HEK293 (cell line): ENCODE results near the gene USP21.

Experiments
- CTCF ChIA-PET: fragments of 350-600 bp; formaldehyde crosslinking; extraction: SDS; loops from one replicate; lab custom pipeline; 2021; ENCODE audit warnings: antibody characterized with exemption; lab: Yijun Ruan, JAX
- POLR2A ChIA-PET: fragments of 300-600 bp; formaldehyde crosslinking; extraction: SDS; loops from one replicate; lab custom pipeline; 2020; ENCODE audit warnings: antibody characterized with exemption, inconsistent platforms; lab: Yijun Ruan, JAX
- H3K27ac ChIP-seq: fragments of 200-500 bp; sonication (Bioruptor generic); 2 replicates; pipeline ENCODE4 v1.5.1; 2014; ENCODE audit warnings: low read depth, low read length, control low read depth, inconsistent platforms; ENCODE audit errors: extremely low read depth
- H3K36me3 ChIP-seq, 2 experiments: fragments of 200-500 bp in 1 of 2; sonication (Bioruptor generic) in 1 of 2; 1 replicate in 1 of 2; 2 replicates in 1 of 2; pipeline ENCODE4 v1.5.1; 2014 to 2017; ENCODE audit warnings: inconsistent platforms in 2 of 2, low read length in 2 of 2; ENCODE audit not compliant: control insufficient read depth in 2 of 2, insufficient read depth in 1 of 2
- H3K4me1 ChIP-seq: fragments of 200-500 bp; sonication (Bioruptor generic); 2 replicates; pipeline ENCODE4 v1.5.1; 2014; ENCODE audit warnings: mild to moderate bottlenecking, low read length, inconsistent platforms; ENCODE audit not compliant: control insufficient read depth, insufficient read depth
- H3K4me3 ChIP-seq: 2 replicates; pipeline ENCODE4 v1.5.1; 2011; ENCODE audit warnings: low read depth, mild to moderate bottlenecking, control low read depth, low read length, moderate library complexity
- H3K9me3 ChIP-seq: fragments of 200-500 bp; sonication (Bioruptor generic); 2 replicates; pipeline ENCODE4 v1.5.1; 2014; ENCODE audit warnings: low read depth, low read length, inconsistent platforms; ENCODE audit not compliant: control insufficient read depth, insufficient read depth
- FEZF1 ChIP-seq: fragments of 450-650 bp; formaldehyde crosslinking; IDR thresholded peaks from 2 replicates; pipeline ENCODE4 v1.5.1; 2016; ENCODE audit warnings: missing biosample characterization, missing genetic modification characterization
- GLI4 ChIP-seq: fragments of 450-650 bp; formaldehyde crosslinking; IDR thresholded peaks from 2 replicates; pipeline ENCODE4 v1.5.1; 2016; ENCODE audit warnings: missing biosample characterization, missing genetic modification characterization
- HOXC10 ChIP-seq: sonication (generic); formaldehyde crosslinking; IDR thresholded peaks from 2 replicates; pipeline ENCODE4 v1.8.1; 2023; ENCODE audit warnings: mild to moderate bottlenecking, missing genetic modification reagents
- IKZF3 ChIP-seq: fragments of 450-650 bp; IDR thresholded peaks from 2 replicates; pipeline ENCODE4 v1.5.0; 2018; ENCODE audit warnings: missing biosample characterization, mild to moderate bottlenecking, missing genetic modification characterization, moderate library complexity
- RBAK ChIP-seq: fragments of 450-650 bp; formaldehyde crosslinking; IDR thresholded peaks from 2 replicates; pipeline ENCODE4 v1.5.1; 2016; ENCODE audit warnings: missing biosample characterization, missing genetic modification characterization
- REPIN1 ChIP-seq: fragments of 450-650 bp; formaldehyde crosslinking; IDR thresholded peaks from 2 replicates; pipeline ENCODE4 v1.5.1; 2017; ENCODE audit warnings: missing biosample characterization, missing genetic modification characterization, low read depth
- ZBTB48 ChIP-seq: fragments of 450-650 bp; formaldehyde crosslinking; IDR thresholded peaks from 2 replicates; pipeline ENCODE4 v1.5.1; 2016; ENCODE audit warnings: missing biosample characterization, missing genetic modification characterization
- ZFHX2 ChIP-seq: fragments of 450-650 bp; formaldehyde crosslinking; conservative IDR thresholded peaks from 2 replicates; pipeline ENCODE4 v1.5.1; 2016; ENCODE audit warnings: missing biosample characterization, missing genetic modification characterization
- ZNF138 ChIP-seq: fragments of 450-650 bp; formaldehyde crosslinking; IDR thresholded peaks from 2 replicates; pipeline ENCODE4 v1.5.1; 2016; ENCODE audit warnings: missing biosample characterization, missing genetic modification characterization, borderline replicate concordance
- ZNF302 ChIP-seq: fragments of 450-650 bp; formaldehyde crosslinking; IDR thresholded peaks from 2 replicates; pipeline ENCODE4 v1.5.1; 2016; ENCODE audit warnings: missing biosample characterization, missing genetic modification characterization, low read depth
- ZNF391 ChIP-seq: fragments of 450-650 bp; formaldehyde crosslinking; IDR thresholded peaks from 2 replicates; pipeline ENCODE4 v1.5.1; 2016; ENCODE audit warnings: low read depth, missing biosample characterization, missing genetic modification characterization, borderline replicate concordance
- ZNF585B ChIP-seq: fragments of 450-650 bp; formaldehyde crosslinking; IDR thresholded peaks from 2 replicates; pipeline ENCODE4 v1.5.1; 2016; ENCODE audit warnings: missing biosample characterization, missing genetic modification characterization
- ZNF600 ChIP-seq: fragments of 450-650 bp; formaldehyde crosslinking; IDR thresholded peaks from 2 replicates; pipeline ENCODE4 v1.5.1; 2016; ENCODE audit warnings: missing biosample characterization, missing genetic modification characterization
- ZNF707 ChIP-seq: fragments of 450-650 bp; formaldehyde crosslinking; IDR thresholded peaks from 2 replicates; pipeline ENCODE4 v1.5.1; 2016; ENCODE audit warnings: missing biosample characterization, missing genetic modification characterization
- ZNF777 ChIP-seq: fragments of 450-650 bp; formaldehyde crosslinking; IDR thresholded peaks from 2 replicates; pipeline ENCODE4 v1.5.1; 2017; ENCODE audit warnings: missing biosample characterization, missing genetic modification characterization, borderline replicate concordance
- ZNF791 ChIP-seq: fragments of 450-650 bp; formaldehyde crosslinking; IDR thresholded peaks from 2 replicates; pipeline ENCODE4 v1.5.1; 2016; ENCODE audit warnings: missing biosample characterization, missing genetic modification characterization
- TF ChIP-seq, protein P1 (sequence below): fragments of 450-650 bp; formaldehyde crosslinking; IDR thresholded peaks from 2 replicates; pipeline ENCODE4 v1.5.1; 2017; ENCODE audit warnings: missing biosample characterization, missing genetic modification characterization
- TF ChIP-seq, protein P2 (sequence below): fragments of 450-650 bp; formaldehyde crosslinking; IDR thresholded peaks from 2 replicates; pipeline ENCODE4 v1.5.1; 2016; ENCODE audit warnings: missing biosample characterization, missing genetic modification characterization
- TF ChIP-seq, protein P3 (sequence below): fragments of 450-650 bp; formaldehyde crosslinking; IDR thresholded peaks from 2 replicates; pipeline ENCODE4 v1.5.1; 2016; ENCODE audit warnings: missing biosample characterization, missing genetic modification characterization
- TF ChIP-seq, protein P4 (sequence below): fragments of 450-650 bp; formaldehyde crosslinking; IDR thresholded peaks from 2 replicates; pipeline ENCODE4 v1.5.1; 2016; ENCODE audit warnings: missing biosample characterization, missing genetic modification characterization
- TF ChIP-seq, protein P5 (sequence below): fragments of 450-650 bp; formaldehyde crosslinking; IDR thresholded peaks from 2 replicates; pipeline ENCODE4 v1.5.1; 2016; ENCODE audit warnings: missing biosample characterization, missing genetic modification characterization, borderline replicate concordance

The USP21 gene

DNA sequence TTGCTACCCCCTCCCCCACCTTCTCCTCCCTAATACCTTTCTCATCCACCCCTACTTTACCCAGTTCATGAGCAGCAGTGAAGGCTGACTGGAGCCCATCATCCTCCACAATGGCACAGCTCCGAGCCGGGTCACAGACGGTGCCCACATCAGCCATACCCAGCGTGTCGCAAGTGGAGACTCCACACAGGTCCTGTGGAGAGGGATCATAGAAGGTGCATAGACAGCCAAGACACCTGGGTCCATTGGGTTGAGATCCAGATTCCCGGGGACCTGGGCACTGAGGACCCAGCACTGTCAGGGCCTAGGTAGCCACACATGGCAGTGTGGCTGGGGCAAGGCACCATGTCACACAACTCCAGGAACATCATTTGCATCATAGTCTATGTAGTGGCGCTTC lies 36.8 kb downstream of the USP21 start:
- TF ChIP-seq ZNF791 (tag by site-specific recombination) (no peak), GLI4 (tag by site-specific recombination) (no peak), ZNF585B (no peak)
- Histone ChIP-seq H3K36me3 (no peaks in the 10 kb centered on the region), H3K9me3 (no peaks in the 10 kb centered on the region), H3K4me3 (no peak overlapping the region), H3K4me1 (0 out of 2 replicates have a peak, but pooled peaks cover 6% of the 10 kb centered on the region), H3K27ac (no peak overlapping the region)
- CTCF ChIA-PET: interaction anchor here (2.1 kb wide), 1 partner anchor 14 kb away, joined by 7 read pairs; no protein-coding TSS in a partner anchor
- POLR2A ChIA-PET: no interaction called here

DNA sequence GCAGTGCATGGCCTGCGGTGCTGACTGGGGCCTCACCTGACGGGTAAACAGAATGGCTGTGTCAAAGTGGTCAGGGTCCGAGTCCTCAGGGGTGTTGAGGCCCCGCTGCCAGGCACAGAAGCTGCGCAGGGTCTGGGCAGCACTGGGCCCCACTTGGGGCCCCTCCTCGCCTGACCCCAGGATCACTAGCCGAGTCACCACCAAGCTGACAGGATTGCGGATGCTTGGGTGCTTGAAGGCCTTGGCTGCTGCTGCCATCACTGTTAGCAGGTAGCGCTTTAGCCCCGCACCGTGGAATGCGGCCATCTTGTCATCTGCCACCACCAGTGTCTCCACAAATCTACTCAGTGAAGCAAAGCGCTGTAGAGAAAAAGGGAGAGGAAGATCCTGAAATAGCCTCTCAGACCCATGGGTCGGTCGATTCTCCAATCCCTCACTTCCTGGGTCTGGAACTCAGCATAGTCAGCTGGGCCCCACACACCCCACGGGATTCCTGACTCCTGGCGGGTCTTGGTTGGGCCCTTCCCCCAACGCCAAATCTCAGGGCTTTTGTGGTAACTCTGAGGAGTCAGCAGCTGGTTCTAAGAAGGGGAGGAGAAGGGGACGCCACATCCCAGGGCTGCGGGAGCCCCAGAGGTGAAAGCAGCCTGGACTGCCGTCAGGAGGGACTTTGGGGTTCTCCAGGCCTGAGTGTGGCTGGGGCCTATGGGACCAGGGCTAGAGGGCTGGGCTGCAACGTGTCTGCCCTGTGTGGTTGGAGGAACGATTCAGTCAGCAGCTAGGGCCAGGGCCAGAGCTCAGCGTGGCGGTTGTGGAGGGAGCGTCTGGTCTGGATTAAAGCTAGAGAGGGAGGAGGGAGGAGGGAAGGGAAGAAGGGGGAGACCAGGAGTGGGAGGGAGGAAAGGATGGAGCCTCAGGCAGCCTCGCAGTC lies 37.5 kb downstream of the USP21 start:
- ChIA-PET CTCF (no interaction called here), POLR2A (no interaction called here)
- Histone ChIP-seq H3K4me1 (peaks cover 9% of the 10 kb centered on the region; the same call in 1 of the 2 replicates), H3K4me3 (no peak overlapping the region), H3K27ac (no peak overlapping the region), H3K36me3 (no peaks in the 10 kb centered on the region), H3K9me3 (no peaks in the 10 kb centered on the region)
- TF ChIP-seq, protein P1, sequence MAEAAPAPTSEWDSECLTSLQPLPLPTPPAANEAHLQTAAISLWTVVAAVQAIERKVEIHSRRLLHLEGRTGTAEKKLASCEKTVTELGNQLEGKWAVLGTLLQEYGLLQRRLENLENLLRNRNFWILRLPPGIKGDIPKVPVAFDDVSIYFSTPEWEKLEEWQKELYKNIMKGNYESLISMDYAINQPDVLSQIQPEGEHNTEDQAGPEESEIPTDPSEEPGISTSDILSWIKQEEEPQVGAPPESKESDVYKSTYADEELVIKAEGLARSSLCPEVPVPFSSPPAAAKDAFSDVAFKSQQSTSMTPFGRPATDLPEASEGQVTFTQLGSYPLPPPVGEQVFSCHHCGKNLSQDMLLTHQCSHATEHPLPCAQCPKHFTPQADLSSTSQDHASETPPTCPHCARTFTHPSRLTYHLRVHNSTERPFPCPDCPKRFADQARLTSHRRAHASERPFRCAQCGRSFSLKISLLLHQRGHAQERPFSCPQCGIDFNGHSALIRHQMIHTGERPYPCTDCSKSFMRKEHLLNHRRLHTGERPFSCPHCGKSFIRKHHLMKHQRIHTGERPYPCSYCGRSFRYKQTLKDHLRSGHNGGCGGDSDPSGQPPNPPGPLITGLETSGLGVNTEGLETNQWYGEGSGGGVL (tag by site-specific recombination): 0 out of 2 replicates have a peak, but pooled peaks have one; percentile 31
- TF ChIP-seq IKZF3 (no peak), ZNF777 (tag by site-specific recombination) (no peak), ZNF600 (tag by site-specific recombination) (peak; percentile 67; the same call in 1 of the 2 replicates), ZBTB48 (tag by site-specific recombination) (0 out of 2 replicates have a peak, but pooled peaks have one; percentile 12), ZFHX2 (no peak), ZNF391 (no peak)
- TF ChIP-seq, protein P2, sequence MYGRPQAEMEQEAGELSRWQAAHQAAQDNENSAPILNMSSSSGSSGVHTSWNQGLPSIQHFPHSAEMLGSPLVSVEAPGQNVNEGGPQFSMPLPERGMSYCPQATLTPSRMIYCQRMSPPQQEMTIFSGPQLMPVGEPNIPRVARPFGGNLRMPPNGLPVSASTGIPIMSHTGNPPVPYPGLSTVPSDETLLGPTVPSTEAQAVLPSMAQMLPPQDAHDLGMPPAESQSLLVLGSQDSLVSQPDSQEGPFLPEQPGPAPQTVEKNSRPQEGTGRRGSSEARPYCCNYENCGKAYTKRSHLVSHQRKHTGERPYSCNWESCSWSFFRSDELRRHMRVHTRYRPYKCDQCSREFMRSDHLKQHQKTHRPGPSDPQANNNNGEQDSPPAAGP: no peak
- TF ChIP-seq, protein P3, sequence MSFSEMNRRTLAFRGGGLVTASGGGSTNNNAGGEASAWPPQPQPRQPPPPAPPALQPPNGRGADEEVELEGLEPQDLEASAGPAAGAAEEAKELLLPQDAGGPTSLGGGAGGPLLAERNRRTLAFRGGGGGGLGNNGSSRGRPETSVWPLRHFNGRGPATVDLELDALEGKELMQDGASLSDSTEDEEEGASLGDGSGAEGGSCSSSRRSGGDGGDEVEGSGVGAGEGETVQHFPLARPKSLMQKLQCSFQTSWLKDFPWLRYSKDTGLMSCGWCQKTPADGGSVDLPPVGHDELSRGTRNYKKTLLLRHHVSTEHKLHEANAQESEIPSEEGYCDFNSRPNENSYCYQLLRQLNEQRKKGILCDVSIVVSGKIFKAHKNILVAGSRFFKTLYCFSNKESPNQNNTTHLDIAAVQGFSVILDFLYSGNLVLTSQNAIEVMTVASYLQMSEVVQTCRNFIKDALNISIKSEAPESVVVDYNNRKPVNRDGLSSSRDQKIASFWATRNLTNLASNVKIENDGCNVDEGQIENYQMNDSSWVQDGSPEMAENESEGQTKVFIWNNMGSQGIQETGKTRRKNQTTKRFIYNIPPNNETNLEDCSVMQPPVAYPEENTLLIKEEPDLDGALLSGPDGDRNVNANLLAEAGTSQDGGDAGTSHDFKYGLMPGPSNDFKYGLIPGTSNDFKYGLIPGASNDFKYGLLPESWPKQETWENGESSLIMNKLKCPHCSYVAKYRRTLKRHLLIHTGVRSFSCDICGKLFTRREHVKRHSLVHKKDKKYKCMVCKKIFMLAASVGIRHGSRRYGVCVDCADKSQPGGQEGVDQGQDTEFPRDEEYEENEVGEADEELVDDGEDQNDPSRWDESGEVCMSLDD (tag by site-specific recombination): no peak

DNA sequence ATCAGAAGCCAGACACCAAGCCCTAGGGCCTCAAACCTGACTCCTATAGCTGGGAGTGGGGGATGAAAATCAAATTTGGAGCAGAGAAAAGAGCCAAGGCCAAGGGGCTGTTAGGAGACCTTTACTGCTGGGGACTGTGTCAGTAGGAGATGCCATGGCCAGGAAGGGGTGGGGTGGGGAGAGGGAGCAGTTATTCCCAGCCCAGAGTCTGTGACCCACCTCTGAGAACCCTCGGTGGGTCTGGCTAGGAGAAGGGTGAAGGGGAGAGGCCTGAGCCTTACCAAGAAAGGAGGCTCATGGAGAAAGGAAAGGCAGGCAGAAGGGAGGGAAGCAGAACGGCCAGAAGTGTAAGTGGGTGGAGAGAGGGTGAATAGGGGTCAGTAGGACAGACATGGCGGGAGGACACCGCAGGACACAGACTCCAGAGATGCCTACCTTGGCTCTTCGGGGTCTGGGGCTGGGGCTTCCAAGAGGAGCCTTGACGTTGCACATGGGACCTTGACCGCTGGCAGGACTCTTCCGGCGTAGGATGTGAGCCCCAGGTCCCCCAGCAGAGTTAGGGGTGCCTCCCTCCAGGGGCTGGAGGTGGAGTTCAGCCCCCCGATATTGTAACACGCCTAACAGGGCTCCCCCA lies 38.4 kb downstream of the USP21 start:
- no peaks in the 10 kb centered on the region for H3K9me3 ChIP-seq
- H3K36me3 ChIP-seq: no peaks in the 10 kb centered on the region
- ChIA-PET POLR2A (interaction anchor here (1.0 to 1.9 kb wide), 4 partner anchors 21 to 242 kb away, joined by 3 to 7 read pairs (median 4); partner anchors contain the start of gene TOMM40L), CTCF (interaction anchor here (1.0 to 1.9 kb wide), 4 partner anchors 13 to 184 kb away, joined by 3 to 14 read pairs (median 4); partner anchors contain the start of gene TOMM40L)
- H3K27ac ChIP-seq: no peak overlapping the region
- H3K4me3 ChIP-seq: no peak overlapping the region
- H3K4me1 ChIP-seq: peaks cover 9% of the 10 kb centered on the region; the same call in 1 of the 2 replicates
- TF ChIP-seq HOXC10 (CRISPR knock-in tag): no peak
- no peak for TF ChIP-seq ZNF138 (tag by site-specific recombination)
- no peak for TF ChIP-seq ZNF707 (tag by site-specific recombination)
- TF ChIP-seq RBAK: no peak
- no peak for TF ChIP-seq FEZF1 (tag by site-specific recombination)
- TF ChIP-seq, protein P4, sequence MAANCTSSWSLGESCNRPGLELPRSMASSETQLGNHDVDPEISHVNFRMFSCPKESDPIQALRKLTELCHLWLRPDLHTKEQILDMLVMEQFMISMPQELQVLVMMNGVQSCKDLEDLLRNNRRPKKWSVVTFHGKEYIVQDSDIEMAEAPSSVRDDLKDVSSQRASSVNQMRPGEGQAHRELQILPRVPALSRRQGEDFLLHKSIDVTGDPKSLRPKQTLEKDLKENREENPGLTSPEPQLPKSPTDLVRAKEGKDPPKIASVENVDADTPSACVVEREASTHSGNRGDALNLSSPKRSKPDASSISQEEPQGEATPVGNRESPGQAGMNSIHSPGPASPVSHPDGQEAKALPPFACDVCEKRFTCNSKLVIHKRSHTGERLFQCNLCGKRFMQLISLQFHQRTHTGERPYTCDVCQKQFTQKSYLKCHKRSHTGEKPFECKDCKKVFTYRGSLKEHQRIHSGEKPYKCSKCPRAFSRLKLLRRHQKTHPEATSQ: no peak
- TF ChIP-seq REPIN1 (tag by site-specific recombination): no peak
- TF ChIP-seq, protein P5, sequence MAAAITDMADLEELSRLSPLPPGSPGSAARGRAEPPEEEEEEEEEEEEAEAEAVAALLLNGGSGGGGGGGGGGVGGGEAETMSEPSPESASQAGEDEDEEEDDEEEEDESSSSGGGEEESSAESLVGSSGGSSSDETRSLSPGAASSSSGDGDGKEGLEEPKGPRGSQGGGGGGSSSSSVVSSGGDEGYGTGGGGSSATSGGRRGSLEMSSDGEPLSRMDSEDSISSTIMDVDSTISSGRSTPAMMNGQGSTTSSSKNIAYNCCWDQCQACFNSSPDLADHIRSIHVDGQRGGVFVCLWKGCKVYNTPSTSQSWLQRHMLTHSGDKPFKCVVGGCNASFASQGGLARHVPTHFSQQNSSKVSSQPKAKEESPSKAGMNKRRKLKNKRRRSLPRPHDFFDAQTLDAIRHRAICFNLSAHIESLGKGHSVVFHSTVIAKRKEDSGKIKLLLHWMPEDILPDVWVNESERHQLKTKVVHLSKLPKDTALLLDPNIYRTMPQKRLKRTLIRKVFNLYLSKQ: no peak
- no peak for TF ChIP-seq ZNF302
- no peak for TF ChIP-seq ZNF777 (tag by site-specific recombination)
